ENCODE data around the gene THAP7. TPM values are rescaled to one million over a fixed set of nuclear protein-coding genes. Genes with fewer than 3 reads are reported as not detected.

THAP7 gene
- total and polyA plus RNA-seq, 7 donors = 19.9 to 59.4 (median 39.2) TPM

GRCh38 chr22:21047035-21047661 lies 45.2 kb upstream of the THAP7 start:
- intact Hi-C loops (cut with DNase I) = loop anchor here (5.0 kb wide), 1 partner anchor 45 kb away; the partner anchor contains the start of gene THAP7
- Histone ChIP-seq H3K9me3 (no peaks in the 10 kb centered on the region), H3K4me3 (no peak overlapping the region), H3K27ac (no peak overlapping the region), H3K27me3 (no peaks in the 10 kb centered on the region), H3K4me1 (peaks cover 0 to 24% (median 18%) of the 10 kb centered on the region in 4 donors), H3K36me3 (no peaks in the 10 kb centered on the region)
- 86 to 93% methylated on average over 14 of the region's 14 CpGs for WGBS, 2 donors
- TF ChIP-seq, protein P1, sequence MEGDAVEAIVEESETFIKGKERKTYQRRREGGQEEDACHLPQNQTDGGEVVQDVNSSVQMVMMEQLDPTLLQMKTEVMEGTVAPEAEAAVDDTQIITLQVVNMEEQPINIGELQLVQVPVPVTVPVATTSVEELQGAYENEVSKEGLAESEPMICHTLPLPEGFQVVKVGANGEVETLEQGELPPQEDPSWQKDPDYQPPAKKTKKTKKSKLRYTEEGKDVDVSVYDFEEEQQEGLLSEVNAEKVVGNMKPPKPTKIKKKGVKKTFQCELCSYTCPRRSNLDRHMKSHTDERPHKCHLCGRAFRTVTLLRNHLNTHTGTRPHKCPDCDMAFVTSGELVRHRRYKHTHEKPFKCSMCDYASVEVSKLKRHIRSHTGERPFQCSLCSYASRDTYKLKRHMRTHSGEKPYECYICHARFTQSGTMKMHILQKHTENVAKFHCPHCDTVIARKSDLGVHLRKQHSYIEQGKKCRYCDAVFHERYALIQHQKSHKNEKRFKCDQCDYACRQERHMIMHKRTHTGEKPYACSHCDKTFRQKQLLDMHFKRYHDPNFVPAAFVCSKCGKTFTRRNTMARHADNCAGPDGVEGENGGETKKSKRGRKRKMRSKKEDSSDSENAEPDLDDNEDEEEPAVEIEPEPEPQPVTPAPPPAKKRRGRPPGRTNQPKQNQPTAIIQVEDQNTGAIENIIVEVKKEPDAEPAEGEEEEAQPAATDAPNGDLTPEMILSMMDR (IDR thresholded peaks at IDR 0.05) = no peak
- no peak for TF ChIP-seq POLR2AphosphoS5 (IDR thresholded peaks at IDR 0.05)
- no peak for TF ChIP-seq POLR2A (IDR thresholded peaks at IDR 0.05)
- no peak for TF ChIP-seq EP300 (IDR thresholded peaks at IDR 0.05)
- DNase-seq = no peak

DNA sequence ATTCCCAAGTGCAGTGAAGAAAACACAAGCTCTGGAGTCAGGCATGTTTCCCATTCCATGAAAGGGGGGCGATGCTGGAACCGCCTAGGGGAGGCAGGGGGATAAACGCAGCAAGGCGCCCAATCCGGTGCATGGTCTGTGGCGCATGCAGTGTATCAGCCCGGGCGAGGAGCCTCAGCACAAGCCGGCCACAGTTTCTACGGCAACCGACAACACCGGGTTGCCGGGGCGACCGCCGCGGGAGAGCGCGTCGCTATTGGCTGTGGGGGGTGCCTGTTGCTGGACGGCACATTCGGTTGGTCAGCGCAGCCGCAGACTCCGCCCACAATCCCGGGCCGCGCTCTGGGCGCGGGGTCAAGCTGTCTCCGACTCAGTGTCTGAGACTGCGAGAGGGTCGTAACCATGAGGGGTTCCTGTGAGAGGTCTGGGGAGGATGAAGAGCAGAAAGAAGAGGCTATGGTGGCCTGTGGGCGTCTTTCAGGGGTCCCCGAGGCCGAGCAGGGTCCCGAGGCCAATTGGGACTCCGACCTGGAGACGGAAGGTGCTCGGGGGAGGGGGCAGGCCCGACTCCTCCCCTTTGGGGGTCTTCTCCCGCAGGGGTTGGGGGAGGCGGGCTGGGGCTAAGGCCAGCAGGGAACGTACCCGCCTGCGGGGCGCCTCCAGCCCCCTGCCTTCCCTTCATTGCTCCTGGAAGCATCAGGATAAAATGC lies 43.8 kb upstream of the THAP7 start, which contains the start of gene LRRC74B:
Gene LRRC74B (plus strand): TSS at position 362 of the 710 bp plus-strand sequence. CDS start 41 bp downstream, at position 403.
- H3K4me1 ChIP-seq = peaks cover 0 to 24% (median 18%) of the 10 kb centered on the region in 4 donors
- peak; percentile 94 for DNase-seq
- WGBS, 2 donors = 6 to 8% methylated on average over 47 of the region's 47 CpGs
- H3K4me3 ChIP-seq = peak within 1 kb of the TSS; percentile 16 to 54 (median 48)
- H3K36me3 ChIP-seq = no peaks in the 10 kb centered on the region
- TF ChIP-seq POLR2AphosphoS5 (IDR thresholded peaks at IDR 0.05) = no peak
- TF ChIP-seq EP300 (IDR thresholded peaks at IDR 0.05) = no peak
- TF ChIP-seq, protein P1 (IDR thresholded peaks at IDR 0.05) = no peak
- TF ChIP-seq POLR2A (IDR thresholded peaks at IDR 0.05) = no peak
- no peaks in the 10 kb centered on the region for H3K27me3 ChIP-seq
- H3K27ac ChIP-seq = peak within 1 kb of the TSS in 3 of 4 donors; percentile 12 to 48 (median 45)
- no peaks in the 10 kb centered on the region for H3K9me3 ChIP-seq
- intact Hi-C loops (cut with DNase I) = loop anchor here (5.0 kb wide), 1 partner anchor 43 kb away; the partner anchor contains the start of gene THAP7

- intact Hi-C loops (cut with DNase I) = loop anchor here (5.0 kb wide), 1 partner anchor 43 kb away; the partner anchor contains the start of gene THAP7
- Histone ChIP-seq H3K27ac (peak overlapping the region in 2 of 4 donors; percentile 45 to 48), H3K9me3 (no peaks in the 10 kb centered on the region), H3K4me3 (peak overlapping the region; percentile 16 to 54 (median 48)), H3K4me1 (peaks cover 0 to 24% (median 18%) of the 10 kb centered on the region in 4 donors), H3K27me3 (no peaks in the 10 kb centered on the region), H3K36me3 (no peaks in the 10 kb centered on the region)
- TF ChIP-seq, protein P1 (IDR thresholded peaks at IDR 0.05) = no peak
- no peak for TF ChIP-seq POLR2A (IDR thresholded peaks at IDR 0.05)
- no peak for TF ChIP-seq EP300 (IDR thresholded peaks at IDR 0.05)
- TF ChIP-seq POLR2AphosphoS5 (IDR thresholded peaks at IDR 0.05) = no peak
- DNase-seq = no peak
- WGBS, 2 donors = 18 to 20% methylated on average over 15 of the region's 15 CpGs
These were observed 43.1 kb upstream of the THAP7 start for GRCh38 chr22:21044931-21045584.

DNA sequence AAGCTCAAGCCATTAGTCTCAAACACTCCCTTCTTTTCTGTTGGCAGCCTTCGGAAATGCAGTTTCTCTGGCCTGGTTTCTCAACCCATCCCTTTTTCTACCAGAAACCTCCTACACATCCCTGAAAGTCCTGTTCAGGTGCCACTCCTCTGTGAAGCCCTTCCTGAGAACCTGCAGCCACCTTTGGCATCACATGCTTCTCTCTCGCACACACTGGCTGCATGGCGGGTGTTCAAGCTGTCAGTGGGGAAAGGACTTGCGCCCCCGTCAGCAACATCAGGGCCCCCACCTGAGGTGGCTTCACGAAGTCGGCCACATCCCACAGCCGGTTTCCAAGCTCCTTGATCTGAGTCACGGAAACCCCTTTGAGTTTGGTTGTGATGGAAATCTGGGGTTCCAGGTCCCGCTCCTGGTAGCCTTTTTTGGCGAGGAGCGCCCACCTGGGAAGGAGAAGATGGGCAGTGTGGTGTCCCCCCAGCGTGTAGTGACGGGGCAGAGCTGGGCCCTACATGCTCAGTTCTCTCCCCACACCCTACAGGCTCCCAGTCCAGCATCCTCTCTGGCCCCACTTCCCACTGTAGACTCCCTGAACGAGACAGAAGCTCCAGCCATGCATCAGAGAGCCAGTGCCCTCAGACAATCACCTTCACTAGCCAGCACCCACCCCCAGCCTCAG lies 42.1 kb upstream of the THAP7 start:
- 81 to 88% methylated on average over 15 of the region's 15 CpGs for WGBS, 2 donors
- peak overlapping the region in 1 of 4 donors; percentile 44 for H3K4me3 ChIP-seq
- H3K9me3 ChIP-seq = no peaks in the 10 kb centered on the region
- no peak for DNase-seq
- no peaks in the 10 kb centered on the region for H3K27me3 ChIP-seq
- peak overlapping the region in 1 of 4 donors; percentile 45 for H3K27ac ChIP-seq
- H3K36me3 ChIP-seq = no peaks in the 10 kb centered on the region
- intact Hi-C loops (cut with DNase I) = no loop called here
- H3K4me1 ChIP-seq = peaks cover 0 to 24% (median 18%) of the 10 kb centered on the region in 4 donors
- no peak for TF ChIP-seq EP300 (IDR thresholded peaks at IDR 0.05)
- TF ChIP-seq, protein P1 (IDR thresholded peaks at IDR 0.05) = no peak
- TF ChIP-seq POLR2AphosphoS5 (IDR thresholded peaks at IDR 0.05) = no peak
- no peak for TF ChIP-seq POLR2A (IDR thresholded peaks at IDR 0.05)
